GM18505 (cell line): ENCODE measurements around the gene SPRR2F.
"Not testable (repeated sequence)": the region's sequence is repeated elsewhere in the genome, so short reads cannot be mapped to it uniquely, and the experiment has no call there.

Experiments
- ATAC-seq: cut with Tn5 transposase; IDR thresholded peaks from one replicate; pipeline ENCODE4 v1.9.1; 2021; ENCODE audit not compliant: unreplicated experiment
- POLR2A ChIP-seq: IDR thresholded peaks from 4 replicates; pipeline ENCODE4 v1.6.1; 2011; ENCODE audit warnings: borderline replicate concordance; ENCODE audit not compliant: insufficient read depth, insufficient read length; ENCODE audit errors: extremely low read depth

Gene SPRR2F, protein sequence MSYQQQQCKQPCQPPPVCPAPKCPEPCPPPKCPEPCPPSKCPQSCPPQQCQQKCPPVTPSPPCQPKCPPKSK

DNA sequence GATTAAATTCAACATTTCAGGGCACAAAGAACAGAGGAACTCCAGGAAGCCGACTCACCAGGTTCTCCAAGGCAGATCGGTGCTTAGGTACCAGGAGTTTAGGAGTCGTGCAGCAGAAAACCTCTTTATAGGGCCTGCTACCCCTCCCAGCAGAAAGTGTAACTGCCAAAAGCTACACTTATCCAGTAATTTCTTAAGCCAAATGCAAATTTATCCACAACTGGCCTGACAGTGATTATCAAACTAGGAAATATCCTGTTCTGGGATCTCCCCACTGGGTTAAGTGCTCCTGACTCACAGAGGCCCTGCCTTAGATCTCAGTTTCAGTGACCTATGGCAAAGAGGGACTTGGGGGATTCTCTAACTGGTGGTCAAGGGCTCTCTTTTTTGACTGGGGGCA, at the start of gene SPRR2F:
Gene SPRR2F, minus strand, starts transcription at position 101 of the 400 bp plus-strand sequence. CDS start 783 bp downstream, outside the sequence.
- no peak for ATAC-seq
- no peak for TF ChIP-seq POLR2A

DNA sequence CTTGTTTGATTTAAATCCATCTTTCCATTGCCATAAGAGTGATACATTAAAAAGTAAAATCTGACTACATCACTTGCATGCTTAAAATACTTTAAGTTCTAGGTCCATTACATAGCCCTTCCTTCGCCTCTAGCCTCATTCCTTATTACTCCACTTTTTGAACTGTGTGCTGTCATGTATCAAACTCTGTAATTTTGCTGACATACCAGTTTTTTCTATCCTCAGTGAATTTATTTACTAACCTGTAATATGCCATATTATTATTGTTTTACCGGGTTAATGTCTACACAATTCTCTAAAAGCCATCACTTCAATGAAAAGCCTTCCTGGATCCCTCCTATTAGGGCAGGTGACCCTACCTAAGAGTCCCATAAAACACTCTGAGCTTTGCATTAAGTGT, 42.2 kb upstream of the SPRR2F start:
- no peak for ATAC-seq
- TF ChIP-seq POLR2A = no peak

DNA sequence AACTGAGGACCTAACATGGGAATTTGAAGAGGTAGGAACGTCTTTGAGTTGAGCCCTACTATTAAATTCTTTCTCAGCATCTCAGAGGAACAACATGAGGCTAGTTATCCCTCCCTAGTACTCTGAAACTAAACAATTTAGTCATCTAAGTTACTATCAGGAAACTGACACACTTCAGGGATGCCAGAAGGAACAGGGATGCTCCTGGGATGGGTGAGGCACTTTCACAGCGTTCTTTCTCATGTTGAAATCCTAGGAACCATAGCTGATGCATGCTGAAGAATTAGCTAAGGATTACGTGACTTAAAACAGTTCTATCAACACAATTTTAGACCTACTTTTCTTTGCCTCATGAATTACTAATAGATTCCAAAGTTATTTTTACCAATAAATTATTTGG, 39.2 kb upstream of the SPRR2F start:
- ATAC-seq = no peak
- TF ChIP-seq POLR2A = no peak

DNA sequence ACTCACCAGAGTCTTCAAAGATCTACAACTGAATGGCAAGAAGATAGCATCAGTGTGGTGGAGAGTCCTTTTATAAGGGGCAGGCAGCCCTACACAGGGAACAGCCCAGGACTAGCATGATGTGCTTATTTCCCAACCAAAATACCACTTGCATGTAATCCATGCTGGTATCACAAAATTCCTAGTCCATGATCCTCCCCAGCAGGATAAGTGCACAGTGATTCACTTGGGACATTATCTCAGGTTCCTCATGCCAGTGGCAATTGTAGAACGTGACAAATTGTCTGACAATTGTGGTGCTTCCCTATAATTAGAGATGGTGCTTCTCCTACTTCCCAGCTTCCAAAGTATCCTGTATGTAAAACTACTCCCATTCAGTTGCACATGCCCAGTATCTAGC, 37.5 kb upstream of the SPRR2F start, which contains the start of gene SPRR2G:
Gene SPRR2G, minus strand, starts transcription at position 45 of the 400 bp plus-strand sequence. CDS start 780 bp downstream, outside the sequence.
- no peak for TF ChIP-seq POLR2A
- no peak for ATAC-seq

DNA sequence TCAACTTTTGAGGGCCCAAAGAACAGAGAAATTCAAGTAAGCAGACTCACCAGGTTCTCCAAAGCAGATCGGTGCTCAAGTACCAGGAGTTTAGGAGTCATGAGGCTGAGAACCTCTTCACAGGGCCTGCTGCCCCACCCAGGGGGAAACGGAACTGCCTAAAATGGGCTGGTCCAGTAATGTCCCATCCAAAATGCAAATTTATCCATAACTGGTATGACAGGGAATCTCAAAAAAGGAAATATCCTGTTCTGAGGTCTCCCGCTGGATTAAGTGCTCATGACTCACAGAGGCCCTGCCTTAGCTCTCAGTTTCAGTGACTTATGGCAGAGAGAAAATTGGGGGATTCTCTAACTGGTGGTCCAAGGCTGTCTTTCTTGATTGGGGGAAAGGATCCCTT, 28.1 kb upstream of the SPRR2F start:
- ATAC-seq = no peak
- no peak for TF ChIP-seq POLR2A

DNA sequence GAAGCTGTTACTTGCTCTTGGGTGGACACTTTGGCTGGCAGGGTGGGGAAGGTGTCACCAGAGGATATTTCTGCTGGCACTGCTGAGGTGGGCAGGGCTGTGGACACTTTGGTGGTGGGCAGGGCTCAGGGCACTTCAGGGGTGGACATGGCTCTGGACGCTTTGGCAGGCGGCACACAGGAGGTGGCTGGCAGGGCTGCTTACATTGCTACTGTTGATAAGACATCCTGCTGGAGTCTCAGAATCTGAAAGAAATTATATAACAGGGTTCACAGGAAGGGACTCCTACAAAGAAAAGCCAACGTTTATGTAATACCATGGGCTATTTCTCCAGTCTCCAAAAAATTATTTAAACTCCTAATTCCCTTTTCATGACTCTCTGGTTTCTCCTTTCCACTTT, 27.2 kb upstream of the SPRR2F start:
- TF ChIP-seq POLR2A = no peak
- no peak for ATAC-seq

DNA sequence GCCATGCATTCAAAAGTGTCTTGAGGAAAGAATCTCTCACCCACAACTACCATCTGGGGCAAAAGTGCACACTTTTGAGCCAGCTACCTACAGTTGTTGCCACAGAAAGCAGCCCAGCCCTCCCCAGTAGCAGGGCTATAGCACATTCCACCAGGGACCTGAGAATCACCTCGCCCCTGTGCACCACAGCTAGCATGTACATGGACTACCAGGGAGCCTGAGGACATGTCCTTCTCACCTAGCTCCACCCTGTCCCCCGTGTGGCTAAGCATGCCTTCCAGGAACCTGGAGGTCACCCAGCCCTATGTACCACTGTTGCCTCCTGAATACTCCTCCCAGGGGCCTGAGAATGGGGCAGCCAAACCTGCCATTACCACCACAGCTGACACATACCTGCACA, 20.4 kb upstream of the SPRR2F start:
- ATAC-seq = no peak
- TF ChIP-seq POLR2A = no peak

DNA sequence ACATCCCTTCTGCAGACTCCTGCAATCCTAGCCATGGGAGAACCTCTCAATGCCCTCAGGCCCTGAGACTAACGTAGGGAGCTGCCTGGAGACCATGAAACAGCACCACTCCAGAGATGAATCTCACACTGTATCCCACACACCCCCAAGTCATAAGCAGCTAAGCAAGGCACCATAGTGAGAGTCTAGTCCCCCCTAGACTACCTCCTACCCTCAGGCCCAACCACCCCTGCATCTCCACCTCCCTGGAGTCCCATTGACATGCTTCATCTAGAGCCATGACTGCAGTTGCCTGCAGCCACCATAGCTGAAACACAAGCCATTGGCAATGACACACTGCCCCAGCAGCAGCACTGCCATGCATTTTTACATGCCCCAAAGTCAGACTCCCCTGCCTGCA, 20.0 kb upstream of the SPRR2F start:
- ATAC-seq = no peak
- TF ChIP-seq POLR2A = no peak

DNA sequence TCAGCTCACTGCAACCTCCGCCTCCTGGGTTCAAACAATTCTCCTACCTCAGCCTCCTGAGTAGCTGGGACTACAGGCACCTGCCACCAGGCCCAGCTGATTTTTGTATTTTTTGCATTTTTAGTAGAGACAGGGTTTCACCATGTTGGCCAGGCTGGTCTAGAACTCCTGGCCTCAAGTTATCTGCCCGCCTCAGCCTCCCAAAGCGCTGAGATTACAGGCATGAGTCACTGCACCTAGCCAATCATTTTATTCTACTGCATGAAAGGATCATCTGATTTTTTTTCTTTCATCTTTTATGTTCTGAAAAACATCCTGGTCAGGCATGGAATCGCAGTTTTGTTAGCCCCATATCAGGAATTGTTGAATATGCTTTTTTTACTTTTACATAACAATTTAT, 15.4 kb upstream of the SPRR2F start:
- ATAC-seq = not testable (repeated sequence)

DNA sequence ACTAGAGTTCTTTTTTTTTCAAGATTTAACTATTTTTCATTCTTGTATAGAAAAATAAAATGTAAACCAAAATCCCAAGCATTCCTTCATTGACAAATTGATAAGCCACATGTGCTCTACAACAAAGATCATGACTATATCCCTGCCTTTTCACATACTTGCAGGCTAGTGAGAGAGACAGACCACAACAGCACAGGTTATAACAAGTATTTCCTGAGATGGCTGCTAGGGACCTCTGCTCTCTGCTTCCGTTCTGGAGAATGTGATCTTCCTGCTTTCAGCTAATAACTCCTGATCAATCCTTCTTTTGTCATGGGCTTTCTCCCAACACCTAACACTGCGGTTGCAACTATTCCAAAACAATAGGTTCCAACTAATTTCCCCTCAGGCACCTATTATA, 14.0 kb upstream of the SPRR2F start:
- TF ChIP-seq POLR2A = no peak
- ATAC-seq = no peak

DNA sequence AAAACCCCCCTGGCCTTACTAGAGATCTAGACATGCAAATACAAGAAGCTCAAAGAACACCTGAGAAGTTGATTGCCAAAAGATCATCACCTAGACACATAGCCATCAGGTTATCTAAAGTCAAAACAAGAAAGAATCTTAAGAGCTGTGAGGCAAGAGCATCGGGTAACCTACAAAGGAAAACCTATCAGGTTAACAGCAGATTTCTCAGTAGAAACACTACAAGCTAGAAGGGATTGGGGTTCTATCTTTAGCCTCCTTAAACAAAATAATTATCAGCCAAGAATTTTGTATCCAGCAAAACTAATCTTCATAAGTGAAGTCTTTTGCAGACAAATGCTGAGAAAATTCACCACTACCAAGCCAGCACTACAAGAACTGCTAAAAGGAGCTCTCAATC, 12.2 kb upstream of the SPRR2F start:
- no peak for ATAC-seq
- no peak for TF ChIP-seq POLR2A

DNA sequence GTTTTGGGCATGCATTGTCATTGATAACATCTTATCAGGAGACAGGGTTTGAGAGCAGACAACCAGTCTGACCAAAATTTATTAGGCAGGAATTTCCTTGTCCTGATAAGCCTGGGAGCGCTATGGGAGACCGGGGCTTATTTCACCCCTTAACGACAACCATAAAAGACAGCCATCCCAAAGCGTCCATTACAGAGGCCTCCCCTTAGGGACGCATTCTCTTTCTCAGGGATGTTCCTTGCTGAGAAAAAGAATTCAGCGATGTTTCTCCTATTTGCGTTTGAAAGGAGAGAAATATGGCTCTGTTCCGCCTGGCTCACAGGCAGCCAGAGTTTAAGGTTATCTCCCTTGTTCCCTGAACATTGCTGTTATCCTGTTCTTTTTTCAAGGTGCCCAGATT, 10.5 kb upstream of the SPRR2F start:
- ATAC-seq = not testable (repeated sequence)

DNA sequence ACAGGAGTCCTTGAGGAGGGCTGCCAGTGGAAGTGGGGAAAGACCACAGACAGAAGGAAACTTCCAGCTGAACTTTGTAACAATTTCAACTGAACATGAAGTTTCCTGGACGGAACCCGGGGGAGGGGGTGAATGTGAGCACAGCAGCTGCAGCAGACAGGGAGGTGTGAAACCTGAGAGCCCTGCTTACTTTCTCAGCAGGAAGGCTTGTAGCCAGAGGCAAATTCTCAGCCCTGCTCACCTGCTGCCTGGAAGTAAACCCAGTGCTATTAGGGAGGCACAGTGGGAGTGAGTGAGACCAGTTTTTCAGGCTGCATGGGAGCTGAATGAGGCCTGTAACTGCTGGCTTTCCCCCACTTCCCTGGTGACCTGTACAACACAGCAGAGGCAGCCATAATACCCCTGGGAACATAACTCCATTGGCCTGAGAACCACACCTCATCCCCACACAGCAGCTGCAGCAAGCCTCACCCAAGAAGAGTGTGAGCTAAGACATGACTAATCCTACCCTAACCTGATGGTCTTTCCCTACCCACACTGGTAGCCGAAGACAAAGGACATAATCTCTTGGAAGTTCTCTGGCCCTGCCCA, 9.6 kb upstream of the SPRR2F start:
- no peak for ATAC-seq
- no peak for TF ChIP-seq POLR2A

DNA sequence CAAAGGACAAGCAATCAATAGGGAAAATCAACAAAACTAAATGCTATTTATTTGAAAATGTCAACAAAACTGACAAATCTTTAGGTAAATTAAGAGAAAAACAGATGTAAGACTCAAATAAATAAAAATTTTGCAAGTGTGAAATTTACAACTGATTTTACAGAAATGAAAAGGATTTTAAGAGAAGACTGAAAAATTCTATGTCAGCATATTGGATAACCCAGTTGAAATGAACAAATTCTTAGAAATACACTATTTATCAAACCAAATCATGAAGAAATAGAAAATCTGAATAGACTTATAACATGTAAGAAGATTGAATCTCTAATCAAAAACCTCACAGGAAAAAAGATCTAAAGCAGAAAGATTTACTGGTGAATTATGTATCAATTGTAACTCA, 7.6 kb upstream of the SPRR2F start:
- no peak for ATAC-seq
- no peak for TF ChIP-seq POLR2A

DNA sequence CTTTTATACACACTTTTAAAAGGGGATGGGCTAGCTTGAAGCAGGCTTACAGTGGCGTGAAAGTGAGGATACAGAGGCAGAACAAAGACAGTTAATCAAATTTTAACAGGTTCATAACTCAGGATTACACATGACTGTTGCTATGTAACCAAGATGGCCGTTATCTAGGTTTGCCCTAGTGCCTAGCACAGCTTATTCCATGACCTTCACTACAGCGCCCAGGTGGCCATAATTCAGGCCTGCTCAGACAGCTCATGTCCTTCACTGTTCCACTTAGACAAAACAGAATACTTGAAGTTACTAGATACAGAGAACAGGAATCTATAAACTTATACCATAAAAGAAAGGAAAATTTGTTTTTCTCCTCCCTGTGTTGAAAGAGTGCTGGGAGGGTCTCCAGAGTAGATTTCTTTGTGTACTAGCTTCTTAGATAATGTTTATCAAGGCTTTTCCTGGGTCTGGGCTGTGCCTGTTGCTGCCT, 6.2 kb upstream of the SPRR2F start:
- no peak for ATAC-seq
- TF ChIP-seq POLR2A = no peak

DNA sequence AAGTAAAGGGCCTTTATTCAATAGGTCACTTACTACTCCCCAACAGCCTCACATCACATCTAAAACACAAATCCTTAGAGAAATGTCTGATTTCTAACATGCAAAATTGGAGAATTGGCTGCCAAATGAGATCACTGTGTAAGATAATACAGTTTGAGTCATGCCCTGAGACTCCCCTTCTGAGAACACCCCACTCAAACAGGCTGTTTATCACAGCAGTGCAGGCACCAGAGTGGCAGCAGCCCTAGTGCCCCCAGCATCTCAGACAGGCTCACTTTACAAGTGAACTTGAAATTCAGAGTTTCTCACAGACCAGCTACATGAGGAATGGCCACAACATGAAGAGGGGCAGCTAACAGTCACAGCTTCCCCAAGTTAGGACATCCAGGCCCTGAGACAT, 1.9 kb upstream of the SPRR2F start:
- not testable (repeated sequence) for ATAC-seq

DNA sequence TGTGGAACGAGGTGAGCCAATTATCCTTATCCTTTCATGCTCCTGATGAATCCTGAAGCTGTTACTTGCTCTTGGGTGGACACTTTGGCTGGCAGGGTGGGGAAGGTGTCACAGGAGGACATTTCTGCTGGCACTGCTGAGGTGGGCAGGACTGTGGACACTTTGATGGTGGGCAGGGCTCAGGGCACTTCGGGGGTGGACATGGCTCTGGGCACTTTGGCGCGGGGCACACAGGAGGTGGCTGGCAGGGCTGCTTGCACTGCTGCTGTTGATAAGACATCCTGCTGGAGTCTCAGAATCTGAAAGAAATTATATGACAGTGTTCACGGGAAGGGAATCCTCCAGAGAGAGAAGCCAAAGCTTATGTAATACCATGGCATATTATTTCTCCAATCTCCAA, 862 bp downstream of the SPRR2F start:
- not testable (repeated sequence) for ATAC-seq
